RCC 7860 (cell line): Measurements from ENCODE around the gene GRID1.

Source experiments
- DNase-seq: peaks from one replicate; pipeline ENCODE4 v3.0.0-alpha.2; 2015; ENCODE audit warnings: low spot score
- FAIRE-seq: peaks from 2 replicates; lab custom pipeline; 2012; peaks lifted over from hg19 to GRCh38; lab: Jason Lieb, UNC

GRID1 gene

DNA sequence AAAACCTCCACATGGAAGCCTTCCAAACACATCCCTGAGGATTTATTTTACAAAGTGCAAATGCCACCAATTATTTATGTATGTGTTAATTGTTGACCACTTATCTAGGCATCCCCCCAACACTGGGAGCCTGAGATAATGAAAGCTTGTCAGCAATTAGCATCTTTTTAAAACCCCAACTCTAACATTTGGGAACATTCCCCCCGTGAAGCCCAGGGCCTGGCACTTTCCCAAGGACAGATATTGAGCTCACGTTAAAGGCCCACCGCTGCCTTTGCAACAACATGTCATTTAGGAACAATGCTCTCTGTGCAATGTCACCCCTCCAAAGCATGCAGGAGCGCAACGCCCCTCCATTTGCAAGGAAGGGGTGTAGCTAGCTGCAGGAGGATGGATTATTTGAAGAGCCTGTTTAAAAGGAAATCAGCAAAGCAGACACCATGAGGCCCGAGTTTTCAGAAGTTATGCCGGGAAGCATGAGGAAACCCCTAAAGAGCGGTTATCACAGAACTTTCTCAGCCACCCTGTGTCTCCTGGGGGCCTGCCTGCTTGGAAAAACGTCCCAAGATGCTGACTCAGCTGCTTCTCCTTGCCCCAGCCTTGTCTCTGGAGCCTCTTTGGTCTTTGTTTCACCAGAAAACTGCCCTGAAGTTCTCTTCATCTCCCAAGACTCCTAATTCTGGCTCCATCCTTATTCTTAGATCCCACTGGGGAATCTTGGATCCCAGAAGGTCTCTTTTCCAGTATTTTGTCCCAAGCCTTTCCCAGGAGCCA, 444.1 kb downstream of the GRID1 start:
- no peak for FAIRE-seq

DNA sequence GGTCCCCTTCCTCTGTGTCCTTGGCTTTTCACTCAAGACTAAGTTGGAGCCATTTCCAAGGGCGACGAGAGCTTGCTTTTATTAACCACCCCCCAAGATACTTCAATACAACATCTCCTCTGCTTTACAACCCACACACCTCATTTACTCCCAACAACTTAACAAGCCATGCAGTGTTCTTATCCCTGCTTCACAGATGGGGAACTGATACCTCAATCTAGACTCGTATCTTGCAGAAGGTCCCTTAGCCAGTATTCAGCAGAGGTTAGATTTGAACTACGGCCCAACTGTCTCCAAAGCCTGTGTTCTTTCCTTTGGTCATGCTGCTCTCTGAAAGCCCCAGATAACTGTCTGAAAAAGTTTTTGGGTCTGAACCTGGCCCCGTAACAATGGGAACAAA, 444.8 kb downstream of the GRID1 start:
- no peak for FAIRE-seq
- DNase-seq: no peak

More for the DNA sequence above, 444.1 kb downstream of the GRID1 start:
- no peak for DNase-seq

DNA sequence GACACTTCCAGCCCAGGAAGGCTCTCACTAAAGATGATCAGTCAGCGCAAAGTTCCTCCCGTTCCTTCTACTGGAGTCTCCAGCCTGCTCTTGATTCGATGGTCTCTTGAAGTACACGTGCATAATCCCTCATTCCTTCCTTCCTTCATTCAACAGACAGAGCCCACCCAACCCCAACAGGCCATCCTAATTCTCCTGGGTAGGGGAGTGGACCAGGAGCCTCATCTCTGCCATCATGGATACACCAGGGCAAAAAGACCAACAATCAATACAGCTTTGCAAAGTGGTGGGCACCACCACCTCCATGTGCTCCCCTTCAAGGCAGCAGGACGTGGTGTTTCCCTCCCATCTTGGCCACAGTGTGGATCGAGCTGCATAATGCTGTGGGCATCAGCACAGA, 446.3 kb downstream of the GRID1 start:
- FAIRE-seq: no peak
- no peak for DNase-seq

DNA sequence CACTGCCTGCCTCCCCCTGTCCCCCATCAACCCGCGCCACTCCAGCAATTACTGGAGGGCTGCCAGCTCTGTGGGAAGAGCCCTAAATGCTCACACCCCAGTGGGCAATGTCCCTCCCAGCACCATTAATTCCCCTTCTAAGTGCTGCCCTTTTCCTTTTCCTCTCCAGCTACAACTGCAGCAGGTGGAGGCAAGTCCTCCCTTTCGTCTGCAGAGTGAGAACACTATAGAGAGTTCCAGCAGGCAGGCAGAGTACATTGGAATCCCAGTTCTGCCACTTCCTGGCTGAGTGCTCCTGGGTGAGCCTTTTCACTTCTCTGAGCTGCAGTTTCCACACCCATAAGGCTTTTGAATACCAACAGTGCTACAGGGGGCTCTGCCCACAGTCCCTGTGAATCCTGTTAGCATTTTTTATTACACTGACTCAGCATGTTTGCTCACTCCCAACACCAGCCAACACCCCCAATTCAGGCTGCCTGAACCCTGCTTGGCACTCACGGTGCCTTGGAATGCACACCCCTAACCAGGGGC, 447.0 kb downstream of the GRID1 start:
- FAIRE-seq: no peak
- DNase-seq: no peak

DNA sequence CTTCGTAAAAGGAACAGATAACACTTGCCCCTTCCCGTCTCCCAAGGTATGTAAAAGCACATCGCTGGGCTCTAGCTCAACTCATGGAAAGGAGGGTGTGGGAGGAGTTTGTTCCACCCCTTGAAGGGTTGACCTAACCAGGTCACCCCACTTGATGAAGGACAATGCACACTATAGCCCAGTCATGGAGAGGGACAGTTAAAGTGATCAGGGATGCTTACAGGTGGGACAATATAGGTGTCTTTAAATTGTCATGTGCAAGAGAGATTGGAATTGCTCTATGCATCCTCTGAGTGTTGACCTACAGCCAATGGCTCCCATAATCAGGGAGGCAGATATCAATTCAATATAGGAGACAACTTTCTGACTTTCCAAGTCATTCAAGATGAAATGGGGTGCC, 448.2 kb downstream of the GRID1 start:
- no peak for FAIRE-seq

GRCh38 chr10:85917601-85918000, 449.0 kb downstream of the GRID1 start:
- no peak for FAIRE-seq
- no peak for DNase-seq

More for the DNA sequence above, 448.2 kb downstream of the GRID1 start:
- no peak for DNase-seq

GRCh38 chr10:85916994-85917573, 449.5 kb downstream of the GRID1 start:
- FAIRE-seq: no peak
- DNase-seq: no peak

GRCh38 chr10:85916286-85916685, 450.3 kb downstream of the GRID1 start:
- FAIRE-seq (no peak), DNase-seq (no peak)

- FAIRE-seq: no peak
- DNase-seq: no peak
Measured at GRCh38 chr10:85915245-85915846, 451.2 kb downstream of the GRID1 start.

- DNase-seq: no peak
- FAIRE-seq: no peak
Measured at GRCh38 chr10:85914720-85915119, 451.9 kb downstream of the GRID1 start.

DNA sequence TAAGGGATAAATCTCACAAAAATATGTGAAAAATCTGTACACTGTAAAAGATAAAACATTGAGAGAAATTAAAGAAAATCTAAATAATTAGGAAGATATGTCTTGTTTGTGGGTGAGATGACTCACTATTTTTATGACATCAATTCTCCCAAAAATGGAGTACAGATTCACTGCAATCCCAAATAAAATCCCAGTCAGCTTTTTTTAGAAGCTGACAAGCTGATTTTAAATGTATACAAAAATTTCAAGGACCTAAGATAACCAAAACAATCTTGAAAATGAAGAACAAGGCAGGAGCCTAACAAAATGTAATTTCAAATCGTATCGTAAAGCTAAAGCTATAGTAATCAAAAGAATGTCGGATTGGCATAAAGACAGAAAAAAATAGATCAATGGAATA, 458.1 kb downstream of the GRID1 start:
- FAIRE-seq (no peak), DNase-seq (no peak)

DNA sequence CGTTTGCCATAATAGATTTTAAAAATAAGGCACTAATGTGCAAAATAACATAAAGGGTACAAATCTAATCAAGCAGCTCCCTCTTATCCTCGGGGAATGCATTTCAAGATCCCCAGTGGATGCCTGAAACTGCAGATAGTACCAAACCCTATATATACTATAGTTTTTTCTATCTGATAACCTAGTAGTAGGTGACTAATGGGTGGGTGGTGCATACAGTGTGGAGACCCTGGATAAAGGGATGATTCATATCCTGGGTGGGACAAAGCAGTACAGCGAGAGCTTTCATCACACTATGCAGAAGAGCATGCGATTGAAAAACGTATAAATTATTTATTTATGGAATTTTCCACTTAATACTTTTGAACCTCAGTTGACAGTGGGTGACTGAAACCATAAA, 464.5 kb downstream of the GRID1 start:
- FAIRE-seq (no peak), DNase-seq (no peak)

DNA sequence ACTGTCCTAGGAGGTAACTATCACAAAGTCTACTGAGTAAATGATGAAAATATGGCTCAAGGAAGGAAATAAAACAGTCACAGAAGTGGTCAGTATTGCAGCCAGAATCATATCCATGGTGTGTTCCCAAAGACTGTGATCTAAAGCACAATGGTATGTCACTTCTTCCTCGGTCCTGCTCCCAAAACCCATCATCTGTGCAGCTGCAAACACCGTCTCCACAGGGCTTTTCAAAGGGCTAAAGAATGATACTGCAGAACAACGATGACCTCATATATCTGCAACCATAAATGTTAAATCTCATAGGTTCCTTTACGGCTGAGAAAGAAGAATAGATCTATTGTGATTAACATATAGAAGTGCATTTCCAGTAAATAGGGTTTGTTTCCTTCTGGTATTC, 465.0 kb downstream of the GRID1 start:
- no peak for DNase-seq
- no peak for FAIRE-seq

GRCh38 chr10:85900487-85900886, 466.1 kb downstream of the GRID1 start:
- no peak for FAIRE-seq
- DNase-seq: no peak

GRCh38 chr10:85900061-85900460, 466.5 kb downstream of the GRID1 start:
- no peak for DNase-seq
- no peak for FAIRE-seq

GRCh38 chr10:85891472-85891871, 475.1 kb downstream of the GRID1 start:
- FAIRE-seq (no peak), DNase-seq (no peak)

GRCh38 chr10:85888559-85888958, 478.0 kb downstream of the GRID1 start:
- FAIRE-seq: no peak
- no peak for DNase-seq

GRCh38 chr10:85888004-85888403, 478.6 kb downstream of the GRID1 start:
- FAIRE-seq (no peak), DNase-seq (no peak)

DNA sequence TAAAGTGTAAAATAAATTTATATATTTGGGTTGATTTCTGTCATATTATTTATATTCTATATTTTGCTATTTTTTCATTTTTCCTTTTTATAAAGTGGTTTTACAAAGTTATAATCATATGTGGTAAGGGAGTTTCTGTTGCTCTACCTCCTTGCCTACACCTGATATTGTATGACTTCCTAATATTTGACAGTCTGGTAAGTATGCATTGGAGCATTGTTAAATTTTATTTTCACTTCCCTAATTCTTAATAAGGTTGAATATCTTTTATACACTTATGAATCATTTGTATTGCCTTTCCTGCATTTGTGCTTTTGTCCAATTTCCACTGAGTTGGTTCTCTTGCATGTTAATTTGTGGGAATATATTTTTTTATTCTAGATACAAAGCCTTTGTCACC, 492.4 kb downstream of the GRID1 start:
- no peak for FAIRE-seq
- no peak for DNase-seq

DNA sequence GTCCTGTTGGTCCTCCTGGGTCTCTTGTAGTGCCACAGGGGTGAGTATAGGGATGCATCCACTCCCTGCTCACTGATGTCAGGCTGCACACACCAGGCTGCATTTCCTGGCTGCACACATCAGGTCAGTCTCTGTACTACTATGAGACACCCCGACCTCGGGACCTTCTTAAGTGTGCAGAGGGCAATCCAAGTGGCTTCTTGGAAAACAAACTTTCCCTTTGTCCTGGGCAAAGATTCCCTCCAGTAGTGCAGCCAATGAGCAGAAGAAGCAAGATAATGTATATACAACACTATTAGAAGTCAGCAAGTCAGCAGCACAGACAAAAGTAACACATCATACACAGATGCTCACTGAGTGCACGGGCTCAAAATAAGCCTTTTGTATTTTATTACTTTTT, 493.5 kb downstream of the GRID1 start:
- FAIRE-seq (no peak), DNase-seq (no peak)

DNA sequence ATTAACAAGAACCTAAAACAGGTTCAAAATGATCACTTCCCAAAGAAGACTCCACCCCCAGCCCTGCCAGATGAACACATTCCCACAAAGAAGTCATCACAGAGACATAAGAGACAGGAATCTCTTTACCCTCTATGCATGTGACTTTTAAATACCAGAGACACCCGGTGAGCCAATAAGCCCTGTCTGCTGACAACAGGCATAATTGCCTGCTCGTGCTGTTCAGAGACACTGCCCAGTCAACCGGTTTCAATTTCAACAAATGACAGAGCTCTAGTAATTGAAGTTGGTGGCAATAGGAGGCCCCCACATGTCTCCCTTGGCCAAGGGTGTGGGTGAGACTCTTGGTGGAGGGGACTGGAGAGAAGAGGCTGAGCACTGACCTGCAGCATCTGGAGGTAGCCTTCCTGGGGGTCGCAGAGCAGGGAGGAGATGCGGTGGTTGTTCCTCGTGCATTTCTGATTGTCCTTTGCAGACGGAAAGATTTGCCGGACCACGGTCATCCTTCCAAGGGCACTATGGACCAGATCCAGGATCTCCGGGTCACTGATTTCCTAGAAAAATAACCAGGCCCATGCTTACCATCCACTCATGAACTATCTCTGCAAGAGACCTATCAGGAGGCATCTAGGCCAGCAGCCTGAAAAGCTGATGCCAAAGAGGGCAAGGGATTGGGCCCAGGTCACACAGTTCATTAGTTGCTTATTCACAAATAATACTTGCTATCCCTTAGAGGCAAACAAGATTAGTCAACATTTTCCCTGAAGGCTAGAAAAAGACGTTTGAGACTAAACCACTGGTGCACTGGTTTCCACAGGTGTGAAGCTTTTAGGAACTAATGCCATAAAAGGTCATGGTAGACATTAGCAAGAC, 497.7 kb downstream of the GRID1 start:
- DNase-seq (no peak), FAIRE-seq (no peak)
